GM12878 (cell line): ENCODE measurements around the gene KBTBD2. TPM values are rescaled to one million over a fixed set of nuclear protein-coding genes. Genes with fewer than 3 reads are reported as not detected.
A peak's percentile ranks its signal among the peaks of the same experiment; 100 is the strongest.

Experiments used
- ATF2 ChIP-seq: IDR thresholded peaks from 2 replicates; pipeline ENCODE4 v1.6.1; 2012; ENCODE audit warnings: low read length, inconsistent platforms
- ATF3 ChIP-seq: IDR thresholded peaks from 2 replicates; pipeline ENCODE4 v1.6.1; 2011; ENCODE audit warnings: low read depth, mild to moderate bottlenecking, low read length, moderate library complexity, borderline replicate concordance; ENCODE audit errors: extremely low read depth
- BCL11A ChIP-seq: IDR thresholded peaks from 2 replicates; pipeline ENCODE4 v1.6.1; 2011; ENCODE audit warnings: low read depth, low read length
- BHLHE40 ChIP-seq, 2 experiments: fragments of 450-650 bp in 1 of 2; IDR thresholded peaks; 2 replicates each; pipeline ENCODE4 v1.6.1; 2011 to 2017; ENCODE audit warnings: low read depth in 2 of 2, borderline replicate concordance in 1 of 2, improper control_type of control experiment in 1 of 2, low read length in 1 of 2, mild to moderate bottlenecking in 1 of 2
- CEBPZ ChIP-seq: fragments of 150-350 bp; IDR thresholded peaks from 2 replicates; pipeline ENCODE4 v1.6.1; 2016; ENCODE audit warnings: low read depth, low read length
- CHD1 ChIP-seq: IDR thresholded peaks from 2 replicates; pipeline ENCODE4 v1.6.1; 2012; ENCODE audit warnings: low read depth, low read length, improper control_type of control experiment
- CHD4 ChIP-seq: fragments of 200-600 bp; sonication (generic); IDR thresholded peaks from 2 replicates; pipeline ENCODE4 v1.6.1; 2016; ENCODE audit warnings: mild to moderate bottlenecking
- CREB1 ChIP-seq: IDR thresholded peaks from 2 replicates; pipeline ENCODE4 v1.6.1; 2012; ENCODE audit warnings: low read depth, mild to moderate bottlenecking, inconsistent platforms
- FOXK2 ChIP-seq: fragments of 450-650 bp; IDR thresholded peaks from 2 replicates; pipeline ENCODE4 v1.6.1; 2017; ENCODE audit warnings: mild to moderate bottlenecking, moderate library complexity
- IKZF1 ChIP-seq: fragments of 450-650 bp; conservative IDR thresholded peaks from 2 replicates; pipeline ENCODE4 v1.6.1; 2017; ENCODE audit warnings: antibody characterized with exemption, mild to moderate bottlenecking
- JUND ChIP-seq: IDR thresholded peaks from 2 replicates; pipeline ENCODE4 v1.6.1; 2012; ENCODE audit warnings: low read depth, mild to moderate bottlenecking, low read length, improper control_type of control experiment, moderate library complexity
- MAX ChIP-seq: IDR thresholded peaks from 2 replicates; pipeline ENCODE4 v1.6.1; 2012; ENCODE audit warnings: low read depth, low read length, improper control_type of control experiment
- MTA2 ChIP-seq: fragments of 450-650 bp; IDR thresholded peaks from 2 replicates; pipeline ENCODE4 v1.6.1; 2016; ENCODE audit warnings: low read depth, mild to moderate bottlenecking, moderate library complexity
- MXI1 ChIP-seq: fragments of 150-350 bp; IDR thresholded peaks from 2 replicates; pipeline ENCODE4 v1.6.1; 2011; ENCODE audit warnings: low read depth, mild to moderate bottlenecking, inconsistent platforms, low read length, improper control_type of control experiment
- RAD51 ChIP-seq: fragments of 450-650 bp; IDR thresholded peaks from 2 replicates; pipeline ENCODE4 v1.6.1; 2016; ENCODE audit warnings: moderate library complexity, mild to moderate bottlenecking, inconsistent platforms
- RUNX3 ChIP-seq: IDR thresholded peaks from 2 replicates; pipeline ENCODE4 v1.6.1; 2012; ENCODE audit warnings: low read length, inconsistent platforms
- TBL1XR1 ChIP-seq: IDR thresholded peaks from 2 replicates; pipeline ENCODE4 v1.6.1; 2012; ENCODE audit warnings: low read depth, low read length, improper control_type of control experiment
- TCF7 ChIP-seq: IDR thresholded peaks from 2 replicates; pipeline ENCODE4 v1.6.1; 2014; ENCODE audit warnings: antibody characterized with exemption, borderline replicate concordance
- WRNIP1 ChIP-seq: IDR thresholded peaks from 2 replicates; pipeline ENCODE4 v1.6.1; 2011; ENCODE audit warnings: low read depth, low read length, improper control_type of control experiment, borderline replicate concordance
- polyA plus RNA-seq, 11 experiments: library from polyadenylated mRNA; depleted of rRNA in 4 of 11; unstranded in 6 of 11; stranded (reverse) in 5 of 11; fragments of >200 nt; fragmentation: Nextera tagmentation in 4 of 11; fragmentation: Illumina TruSeq in 1 of 11; extraction: Ambion mirVana in 4 of 11; extraction: Trizol in 1 of 11; gene quantifications; 1 replicate in 1 of 11; 2 replicates in 10 of 11; pipeline versions ENCODE4 v1.2.1 to v1.2.3, GENCODE V29; 2011 to 2016; ENCODE audit warnings: inconsistent platforms in 2 of 11, missing spikeins in 2 of 11, low read depth in 1 of 11
- total RNA-seq, 4 experiments: library from RNA; depleted of rRNA in 3 of 4; stranded (reverse); fragments of >200 nt in 3 of 4; fragmentation: Illumina TruSeq in 1 of 4; extraction: Trizol in 1 of 4; gene quantifications; 2 replicates each; pipeline versions ENCODE4 v1.2.1 to v1.2.3, GENCODE V29; 2013 to 2021
- TF ChIP-seq, protein P1 (sequence below): IDR thresholded peaks from 2 replicates; pipeline ENCODE4 v1.6.1; 2011; ENCODE audit warnings: low read depth, low read length, improper control_type of control experiment, borderline replicate concordance
- TF ChIP-seq, protein P2 (sequence below): fragments of 450-650 bp; IDR thresholded peaks from 2 replicates; pipeline ENCODE4 v1.6.1; 2017; ENCODE audit warnings: mild to moderate bottlenecking

The KBTBD2 gene
- total and polyA plus RNA-seq, 10 of the 15 experiments (the other 5 are each of a cell fraction or from before 2014, with no cell fraction given), result 8.1 to 22.3 (median 16.2) TPM

DNA sequence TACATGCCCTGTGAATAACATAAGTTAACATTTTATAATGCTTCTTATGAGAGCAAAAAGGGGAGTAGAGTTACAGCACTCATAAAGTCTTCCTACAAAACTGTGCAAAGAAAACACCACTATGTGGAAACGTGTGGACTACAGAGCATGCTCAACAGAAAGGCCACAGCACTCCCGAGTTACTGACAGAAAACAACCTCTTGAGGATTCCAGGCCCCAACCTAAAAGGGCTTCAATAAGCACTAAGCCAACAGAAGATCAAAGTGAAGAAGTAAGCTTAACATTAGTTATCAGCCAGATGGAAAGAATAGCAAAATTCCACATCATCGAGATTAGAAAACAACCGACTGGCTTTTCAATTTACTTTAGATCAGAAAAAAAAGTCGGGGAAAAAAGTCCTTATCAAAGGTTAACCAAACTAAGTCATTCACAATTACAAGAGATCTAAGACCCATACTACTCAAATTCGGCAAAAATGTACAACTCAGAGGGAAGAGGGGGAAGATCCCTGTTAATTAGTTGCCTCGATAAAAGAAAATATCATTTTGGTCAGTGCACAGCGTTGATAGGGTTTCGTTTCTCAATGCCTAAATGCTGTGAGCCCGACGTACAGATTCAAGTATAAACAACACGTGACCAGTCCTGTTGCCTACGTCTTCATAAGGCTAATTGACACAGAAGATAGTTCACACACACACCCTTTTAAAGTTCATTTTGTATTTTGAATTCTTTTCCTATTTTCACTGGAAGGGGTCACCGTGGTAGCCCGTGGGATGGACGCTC is 1.4 kb downstream of the KBTBD2 start (continued):
- peak; percentile 47; the same call in 1 of the 2 replicates for TF ChIP-seq MXI1
- TF ChIP-seq CHD1, result 0 out of 2 replicates have a peak, but pooled peaks have one; percentile 1
- TF ChIP-seq, protein P1, sequence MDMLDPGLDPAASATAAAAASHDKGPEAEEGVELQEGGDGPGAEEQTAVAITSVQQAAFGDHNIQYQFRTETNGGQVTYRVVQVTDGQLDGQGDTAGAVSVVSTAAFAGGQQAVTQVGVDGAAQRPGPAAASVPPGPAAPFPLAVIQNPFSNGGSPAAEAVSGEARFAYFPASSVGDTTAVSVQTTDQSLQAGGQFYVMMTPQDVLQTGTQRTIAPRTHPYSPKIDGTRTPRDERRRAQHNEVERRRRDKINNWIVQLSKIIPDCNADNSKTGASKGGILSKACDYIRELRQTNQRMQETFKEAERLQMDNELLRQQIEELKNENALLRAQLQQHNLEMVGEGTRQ, result peak; percentile 83
- peak; percentile 56; the same call in 1 of the 2 replicates for TF ChIP-seq MAX
- TF ChIP-seq JUND, result no peak
- TF ChIP-seq BCL11A, result no peak
- peak; percentile 43; the same call in 1 of the 2 replicates for TF ChIP-seq TCF7
- TF ChIP-seq WRNIP1, result 0 out of 2 replicates have a peak, but pooled peaks have one; percentile 80
- peak; percentile 22; the same call in 1 of the 2 replicates for TF ChIP-seq ATF3
- TF ChIP-seq CHD4, result no peak
- TF ChIP-seq FOXK2, result peak; percentile 35; the same call in 1 of the 2 replicates
- no peak; the same call in 1 of the 2 replicates for TF ChIP-seq IKZF1
- no peak for TF ChIP-seq CEBPZ
- no peak for TF ChIP-seq TBL1XR1
- 0 out of 2 replicates have a peak, but pooled peaks have one; percentile 30 for TF ChIP-seq ATF2
- TF ChIP-seq MTA2, result peak; percentile 54
- peak; percentile 97 for TF ChIP-seq RAD51
- TF ChIP-seq CREB1, result peak; percentile 47; the same call in 1 of the 2 replicates
- 0 out of 2 replicates have a peak, but pooled peaks have one; percentile 7 for TF ChIP-seq RUNX3
- TF ChIP-seq BHLHE40 (IDR thresholded peaks at IDR 0.05; ENCODE audit: borderline replicate concordance in 1 of 2, low read depth in 2 of 2, low read length in 1 of 2), result peak; percentile 79 to 84; a peak in 3 of 4 replicates
- TF ChIP-seq, protein P2, sequence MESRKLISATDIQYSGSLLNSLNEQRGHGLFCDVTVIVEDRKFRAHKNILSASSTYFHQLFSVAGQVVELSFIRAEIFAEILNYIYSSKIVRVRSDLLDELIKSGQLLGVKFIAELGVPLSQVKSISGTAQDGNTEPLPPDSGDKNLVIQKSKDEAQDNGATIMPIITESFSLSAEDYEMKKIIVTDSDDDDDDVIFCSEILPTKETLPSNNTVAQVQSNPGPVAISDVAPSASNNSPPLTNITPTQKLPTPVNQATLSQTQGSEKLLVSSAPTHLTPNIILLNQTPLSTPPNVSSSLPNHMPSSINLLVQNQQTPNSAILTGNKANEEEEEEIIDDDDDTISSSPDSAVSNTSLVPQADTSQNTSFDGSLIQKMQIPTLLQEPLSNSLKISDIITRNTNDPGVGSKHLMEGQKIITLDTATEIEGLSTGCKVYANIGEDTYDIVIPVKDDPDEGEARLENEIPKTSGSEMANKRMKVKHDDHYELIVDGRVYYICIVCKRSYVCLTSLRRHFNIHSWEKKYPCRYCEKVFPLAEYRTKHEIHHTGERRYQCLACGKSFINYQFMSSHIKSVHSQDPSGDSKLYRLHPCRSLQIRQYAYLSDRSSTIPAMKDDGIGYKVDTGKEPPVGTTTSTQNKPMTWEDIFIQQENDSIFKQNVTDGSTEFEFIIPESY, result no peak
